NT2/D1 (cell line): ENCODE data around the gene HDAC2.
"Not testable (repeated sequence)": the region's sequence is repeated elsewhere in the genome, so short reads cannot be mapped to it uniquely, and the experiment has no call there.

ENCODE experiments used
- DNase-seq: peaks from one replicate; pipeline ENCODE4 v3.0.0-alpha.2; 2011; ENCODE audit warnings: low read depth, low spot score
- H3K27me3 ChIP-seq: 2 replicates; pipeline ENCODE4 v1.6.0; 2011; ENCODE audit warnings: mild to moderate bottlenecking; ENCODE audit not compliant: insufficient read length, insufficient read depth
- H3K36me3 ChIP-seq: 2 replicates; pipeline ENCODE4 v1.6.1; 2011; ENCODE audit warnings: mild to moderate bottlenecking, low read length, mixed read lengths; ENCODE audit not compliant: insufficient read depth, insufficient read length
- H3K4me1 ChIP-seq: 2 replicates; pipeline ENCODE4 v1.5.1; 2011; ENCODE audit not compliant: insufficient read depth, insufficient read length
- H3K4me3 ChIP-seq: 2 replicates; pipeline ENCODE4 v1.5.1; 2011; ENCODE audit warnings: low read depth; ENCODE audit not compliant: insufficient read length
- H3K9ac ChIP-seq: 2 replicates; pipeline ENCODE4 v1.6.0; 2011; ENCODE audit warnings: low read depth; ENCODE audit not compliant: insufficient read length
- H3K9me3 ChIP-seq: 2 replicates; pipeline ENCODE4 v1.5.1; 2011; ENCODE audit warnings: mild to moderate bottlenecking, low read length; ENCODE audit not compliant: insufficient read depth
- SUZ12 ChIP-seq: IDR thresholded peaks from 2 replicates; pipeline ENCODE4 v1.6.1; 2011; ENCODE audit not compliant: insufficient read length, insufficient read depth; ENCODE audit errors: extremely low read depth
- YY1 ChIP-seq: IDR thresholded peaks from 2 replicates; pipeline ENCODE4 v1.6.1; 2011; ENCODE audit not compliant: insufficient read length, insufficient read depth
- ZNF274 ChIP-seq: IDR thresholded peaks from 2 replicates; pipeline ENCODE4 v1.6.1; 2011; ENCODE audit warnings: mild to moderate bottlenecking, low read depth, low read length

Gene HDAC2

GRCh38 chr6:113970805-113971676 is at the start of gene HDAC2:
TSS of gene HDAC2 (minus strand) at chr6:113971148. CDS start at chr6:113970908, 240 bp downstream.
- no peak for DNase-seq

GRCh38 chr6:114020196-114020595 is 49.2 kb upstream of the HDAC2 start:
- H3K9ac ChIP-seq = no peak overlapping the region
- H3K4me3 ChIP-seq = no peak overlapping the region
- no peaks in the 10 kb centered on the region for H3K4me1 ChIP-seq
- no peak for TF ChIP-seq SUZ12
- no peak for TF ChIP-seq ZNF274
- TF ChIP-seq YY1 = no peak
- DNase-seq = no peak
- no peaks in the 10 kb centered on the region for H3K9me3 ChIP-seq
- no peaks in the 10 kb centered on the region for H3K27me3 ChIP-seq
- no peaks in the 10 kb centered on the region for H3K36me3 ChIP-seq

More at GRCh38 chr6:113970805-113971676, at the start of gene HDAC2:
- Histone ChIP-seq H3K9me3 (peaks cover 11% of the 10 kb centered on the region; the same call in 1 of the 2 replicates), H3K9ac (peak within 1 kb of the TSS; percentile 85), H3K36me3 (no peaks in the 10 kb centered on the region), H3K27me3 (peaks cover 4% of the 10 kb centered on the region), H3K4me1 (no peaks in the 10 kb centered on the region), H3K4me3 (peak within 1 kb of the TSS; percentile 75)
- no peak for TF ChIP-seq ZNF274
- TF ChIP-seq YY1 = no peak
- no peak for TF ChIP-seq SUZ12

GRCh38 chr6:114017146-114017545 is 46.2 kb upstream of the HDAC2 start:
- H3K9me3 ChIP-seq, H3K9ac ChIP-seq: not testable (repeated sequence)

GRCh38 chr6:114014106-114014505 is 43.2 kb upstream of the HDAC2 start:
- not testable (repeated sequence) for H3K9me3 ChIP-seq, DNase-seq, H3K9ac ChIP-seq, H3K27me3 ChIP-seq, H3K4me3 ChIP-seq, H3K36me3 ChIP-seq, H3K4me1 ChIP-seq

More at GRCh38 chr6:114017146-114017545, 46.2 kb upstream of the HDAC2 start:
- not testable (repeated sequence) for H3K4me1 ChIP-seq, H3K27me3 ChIP-seq, DNase-seq, H3K4me3 ChIP-seq, H3K36me3 ChIP-seq

GRCh38 chr6:114011486-114011885 is 40.5 kb upstream of the HDAC2 start:
- H3K9me3 ChIP-seq, H3K4me3 ChIP-seq, H3K36me3 ChIP-seq, H3K9ac ChIP-seq, H3K27me3 ChIP-seq, DNase-seq, H3K4me1 ChIP-seq: not testable (repeated sequence)

- no peaks in the 10 kb centered on the region for H3K9me3 ChIP-seq
- no peak overlapping the region for H3K4me3 ChIP-seq
- no peaks in the 10 kb centered on the region for H3K27me3 ChIP-seq
- DNase-seq = no peak
- no peak overlapping the region for H3K9ac ChIP-seq
- TF ChIP-seq SUZ12 = no peak
- TF ChIP-seq ZNF274 = no peak
- TF ChIP-seq YY1 = no peak
- H3K4me1 ChIP-seq = peaks cover 2% of the 10 kb centered on the region
- H3K36me3 ChIP-seq = no peaks in the 10 kb centered on the region
These were observed 39.6 kb upstream of the HDAC2 start for GRCh38 chr6:114010540-114010939.

- H3K9ac ChIP-seq = no peak overlapping the region
- H3K4me1 ChIP-seq = peaks cover 2% of the 10 kb centered on the region
- H3K9me3 ChIP-seq = no peaks in the 10 kb centered on the region
- no peaks in the 10 kb centered on the region for H3K27me3 ChIP-seq
- no peaks in the 10 kb centered on the region for H3K36me3 ChIP-seq
- H3K4me3 ChIP-seq = no peak overlapping the region
- DNase-seq = no peak
- TF ChIP-seq SUZ12 (no peak), ZNF274 (no peak)
These were observed 38.2 kb upstream of the HDAC2 start for GRCh38 chr6:114009192-114009591.

GRCh38 chr6:114008331-114008730 is 37.4 kb upstream of the HDAC2 start:
- TF ChIP-seq SUZ12 = no peak
- no peak for TF ChIP-seq ZNF274
- no peak for TF ChIP-seq YY1
- H3K9ac ChIP-seq = no peak overlapping the region
- no peak overlapping the region for H3K4me3 ChIP-seq
- H3K27me3 ChIP-seq = no peaks in the 10 kb centered on the region
- no peak for DNase-seq
- peaks cover 2% of the 10 kb centered on the region for H3K4me1 ChIP-seq
- H3K9me3 ChIP-seq = no peaks in the 10 kb centered on the region
- H3K36me3 ChIP-seq = no peaks in the 10 kb centered on the region
